CD8-positive, alpha-beta memory T cell (primary cell): ENCODE measurements around the gene KRTAP12-4. TPM values are rescaled to one million over a fixed set of nuclear protein-coding genes. Genes with fewer than 3 reads are reported as not detected.
"Not testable (repeated sequence)": the region's sequence is repeated elsewhere in the genome, so short reads cannot be mapped to it uniquely, and the experiment has no call there.

Experiments used
- CTCF ChIA-PET: fragments of 350-600 bp; sonication (Branson Sonifier 250); formaldehyde crosslinking; loops from one replicate; lab custom pipeline; 2021; ENCODE audit warnings: antibody characterized with exemption; lab: Charles Lee
- POLR2A ChIA-PET: fragments of 350-600 bp; sonication (Branson Sonifier 250); formaldehyde crosslinking; loops from one replicate; lab custom pipeline; 2021; ENCODE audit warnings: antibody characterized with exemption; lab: Charles Lee
- DNase-seq, 5 donors: peaks; one replicate each; pipeline versions ENCODE4 v3.0.0 to v3.0.0-alpha.2; 2020 to 2022; ENCODE audit warnings: mixed read lengths in 1 of 5
- H3K27ac ChIP-seq: one replicate; pipeline ENCODE4 v1.7.0; 2013; ENCODE audit warnings: low read depth, mild to moderate bottlenecking, low read length, moderate library complexity
- H3K27me3 ChIP-seq: 2 replicates; pipeline ENCODE4 v1.7.0; 2013; ENCODE audit warnings: low read length, mild to moderate bottlenecking; ENCODE audit not compliant: insufficient read depth, poor library complexity, severe bottlenecking
- H3K36me3 ChIP-seq: 2 replicates; pipeline ENCODE4 v1.7.0; 2013; ENCODE audit warnings: mild to moderate bottlenecking, low read length, moderate library complexity; ENCODE audit not compliant: insufficient read depth
- H3K4me1 ChIP-seq: 2 replicates; pipeline ENCODE4 v1.7.0; 2013; ENCODE audit warnings: mild to moderate bottlenecking, low read length, moderate library complexity; ENCODE audit not compliant: insufficient read depth
- H3K4me3 ChIP-seq: 2 replicates; pipeline ENCODE4 v1.7.0; 2013; ENCODE audit warnings: mild to moderate bottlenecking, low read length
- H3K9me3 ChIP-seq: 2 replicates; pipeline ENCODE4 v1.7.0; 2013; ENCODE audit warnings: mild to moderate bottlenecking, low read length
- H3K27ac Mint-ChIP-seq, 8 donors: one replicate each; pipeline ENCODE4 v1.8.0; 2020 to 2021; ENCODE audit warnings: mixed read lengths in 8 of 8, mild to moderate bottlenecking in 6 of 8, inconsistent platforms in 3 of 8, moderate library complexity in 3 of 8
- H3K27me3 Mint-ChIP-seq, 2 donors: one replicate each; pipeline ENCODE4 v1.8.0; 2020 to 2021; ENCODE audit warnings: mixed read lengths in 2 of 2, mild to moderate bottlenecking in 1 of 2, moderate library complexity in 1 of 2
- H3K36me3 Mint-ChIP-seq, 3 donors: one replicate each; pipeline ENCODE4 v1.8.0; 2020 to 2021; ENCODE audit warnings: mixed read lengths in 3 of 3, inconsistent platforms in 1 of 3, mild to moderate bottlenecking in 1 of 3
- H3K4me1 Mint-ChIP-seq, 3 donors: one replicate each; pipeline ENCODE4 v1.8.0; 2020 to 2021; ENCODE audit warnings: mixed read lengths in 3 of 3, inconsistent platforms in 1 of 3, mild to moderate bottlenecking in 1 of 3
- H3K4me3 Mint-ChIP-seq, 7 donors: one replicate each; pipeline ENCODE4 v1.8.0; 2020 to 2021; ENCODE audit warnings: mixed read lengths in 7 of 7, mild to moderate bottlenecking in 6 of 7, moderate library complexity in 4 of 7, inconsistent platforms in 2 of 7
- H3K9me3 Mint-ChIP-seq, 5 donors: one replicate each; pipeline ENCODE4 v1.8.0; 2020 to 2022; ENCODE audit warnings: mixed read lengths in 5 of 5, mild to moderate bottlenecking in 3 of 5, moderate library complexity in 2 of 5, inconsistent platforms in 1 of 5
- polyA plus RNA-seq: library from polyadenylated mRNA; unstranded; fragments of 300-500 nt; fragmentation: Illumina TruSeq; gene quantifications from one replicate; pipeline ENCODE4 v1.2.3, GENCODE V29; 2021
- total RNA-seq, 2 experiments: library from RNA; stranded (reverse); gene quantifications; one replicate each; pipeline ENCODE4 v1.2.3, GENCODE V29; 2021

The KRTAP12-4 gene
- total and polyA plus RNA-seq, 3 experiments from 2014 or later = not detected

DNA sequence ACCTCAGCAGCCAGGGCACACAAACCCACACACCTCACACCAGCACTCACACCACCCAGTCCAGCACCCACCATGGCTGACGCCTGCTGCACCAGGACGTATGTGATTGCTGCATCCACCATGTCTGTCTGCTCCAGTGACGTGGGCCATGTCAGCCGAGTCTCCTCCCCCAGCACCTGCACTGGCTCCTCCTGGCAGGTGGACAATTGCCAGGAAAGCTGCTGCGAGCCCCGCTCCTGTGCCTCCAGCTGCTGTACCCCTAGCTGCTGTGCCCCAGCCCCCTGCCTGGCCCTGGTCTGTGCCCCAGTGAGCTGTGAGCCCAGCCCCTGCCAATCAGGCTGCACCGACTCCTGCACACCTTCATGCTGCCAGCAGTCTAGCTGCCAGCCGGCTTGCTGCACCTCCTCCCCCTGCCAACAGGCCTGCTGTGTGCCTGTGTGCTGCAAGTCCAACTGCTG lies 42.4 kb downstream of the KRTAP12-4 start, which contains the start of gene KRTAP10-8:
Gene KRTAP10-8, plus strand, starts transcription at position 51 of the 458 bp plus-strand sequence. Its CDS starts 22 bp downstream, at position 73.
- CTCF ChIA-PET = no interaction called here
- Histone ChIP-seq H3K27me3 (peaks cover 5% of the 10 kb centered on the region), H3K9me3 (peaks cover 4% of the 10 kb centered on the region), H3K27ac (no peak within 1 kb of the TSS), H3K4me3 (no peak within 1 kb of the TSS), H3K36me3 (no peaks in the 10 kb centered on the region), H3K4me1 (peaks cover 16% of the 10 kb centered on the region)
- Mint-ChIP-seq H3K27ac (peak within 1 kb of the TSS in 1 of 8 donors; percentile 47), H3K4me3 (no peak within 1 kb of the TSS), H3K4me1 (peaks cover 14 to 21% (median 19%) of the 10 kb centered on the region in 3 donors), H3K36me3 (peaks cover 1 to 20% (median 2%) of the 10 kb centered on the region in 3 donors), H3K9me3 (peaks cover 15 to 28% (median 24%) of the 10 kb centered on the region in 5 donors), H3K27me3 (peaks cover 1 to 7% of the 10 kb centered on the region in 2 donors)
- POLR2A ChIA-PET = no interaction called here
- no peak for DNase-seq

DNA sequence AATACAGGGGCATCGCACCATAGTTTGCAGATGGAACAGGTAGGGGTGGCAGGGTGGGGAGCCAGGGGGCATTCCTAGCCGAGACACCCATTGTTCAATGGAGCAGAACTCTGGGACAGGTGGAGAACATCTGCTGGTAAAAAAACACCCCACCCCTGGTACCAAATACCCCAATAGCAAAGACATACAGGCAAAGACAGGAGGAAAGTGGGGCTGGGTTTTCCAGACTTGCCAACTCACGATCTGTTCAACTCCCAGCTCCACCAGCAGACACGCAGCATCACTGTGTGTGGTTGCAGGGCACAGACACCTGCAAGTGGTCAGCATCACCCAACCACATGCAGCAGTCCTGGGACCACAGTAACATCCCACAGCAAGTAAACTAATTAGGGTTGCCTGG lies 42.9 kb downstream of the KRTAP12-4 start:
- peaks cover 1 to 20% (median 2%) of the 10 kb centered on the region in 3 donors for H3K36me3 Mint-ChIP-seq

DNA sequence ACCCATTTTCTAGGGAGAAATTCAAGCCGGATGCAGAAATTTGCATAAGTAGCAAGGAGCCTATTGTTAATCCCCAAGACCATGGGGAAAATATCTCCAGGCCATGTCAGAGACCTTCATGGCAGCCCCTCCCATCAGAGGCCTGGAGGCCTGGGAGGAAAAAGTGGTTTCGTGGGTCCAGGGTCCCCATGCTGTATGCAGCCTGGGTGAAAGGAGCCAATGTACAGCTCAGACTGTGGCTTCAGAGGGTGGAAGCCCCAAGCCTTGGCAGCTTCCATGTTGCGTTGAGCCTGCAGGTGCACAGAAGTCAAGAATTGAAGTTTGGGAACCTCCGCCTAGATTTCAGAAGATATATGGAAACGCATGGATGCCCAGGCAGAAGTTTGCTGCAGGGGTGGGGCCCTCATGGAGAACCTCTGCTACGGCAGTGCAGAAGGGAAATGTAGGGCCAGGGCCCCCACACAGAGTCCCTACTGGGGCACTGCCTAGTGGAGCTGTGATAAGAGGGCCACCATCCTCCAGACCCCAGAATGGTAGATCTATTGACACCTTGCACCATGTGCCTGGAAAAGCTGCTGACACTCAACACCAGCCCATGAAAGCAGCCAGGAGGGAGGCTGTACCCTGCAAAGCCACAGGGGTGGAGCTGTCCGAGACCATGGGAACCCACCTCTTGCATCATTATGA lies 44.2 kb downstream of the KRTAP12-4 start:
- H3K27me3 Mint-ChIP-seq = peaks cover 5 to 19% of the 10 kb centered on the region in 2 donors
- H3K27ac ChIP-seq, H3K4me3 Mint-ChIP-seq, DNase-seq, H3K36me3 ChIP-seq, H3K4me3 ChIP-seq, H3K9me3 ChIP-seq, H3K27ac Mint-ChIP-seq, H3K27me3 ChIP-seq, H3K4me1 ChIP-seq, H3K4me1 Mint-ChIP-seq: not testable (repeated sequence)
- peaks cover 1 to 23% (median 2%) of the 10 kb centered on the region in 3 donors for H3K36me3 Mint-ChIP-seq
- H3K9me3 Mint-ChIP-seq = peaks cover 15 to 28% (median 24%) of the 10 kb centered on the region in 5 donors
- CTCF ChIA-PET = interaction anchor here (1.0 kb wide), 1 partner anchor 92 kb away, joined by 3 read pairs; no protein-coding TSS in a partner anchor
- POLR2A ChIA-PET = interaction anchor here (0.6 kb wide), 1 partner anchor 12 kb away, joined by 3 read pairs; no protein-coding TSS in a partner anchor

More for the DNA sequence above, 42.9 kb downstream of the KRTAP12-4 start:
- ChIA-PET POLR2A (no interaction called here), CTCF (no interaction called here)
- no peak overlapping the region for H3K4me3 ChIP-seq
- Mint-ChIP-seq H3K9me3 (peaks cover 15 to 28% (median 24%) of the 10 kb centered on the region in 5 donors), H3K27ac (no peak overlapping the region), H3K4me3 (no peak overlapping the region), H3K4me1 (peaks cover 11 to 16% (median 14%) of the 10 kb centered on the region in 3 donors), H3K27me3 (peaks cover 1 to 8% of the 10 kb centered on the region in 2 donors)
- no peaks in the 10 kb centered on the region for H3K36me3 ChIP-seq
- H3K9me3 ChIP-seq = peaks cover 4% of the 10 kb centered on the region
- peaks cover 5% of the 10 kb centered on the region for H3K27me3 ChIP-seq
- peaks cover 11% of the 10 kb centered on the region for H3K4me1 ChIP-seq
- H3K27ac ChIP-seq = no peak overlapping the region
- DNase-seq = no peak

DNA sequence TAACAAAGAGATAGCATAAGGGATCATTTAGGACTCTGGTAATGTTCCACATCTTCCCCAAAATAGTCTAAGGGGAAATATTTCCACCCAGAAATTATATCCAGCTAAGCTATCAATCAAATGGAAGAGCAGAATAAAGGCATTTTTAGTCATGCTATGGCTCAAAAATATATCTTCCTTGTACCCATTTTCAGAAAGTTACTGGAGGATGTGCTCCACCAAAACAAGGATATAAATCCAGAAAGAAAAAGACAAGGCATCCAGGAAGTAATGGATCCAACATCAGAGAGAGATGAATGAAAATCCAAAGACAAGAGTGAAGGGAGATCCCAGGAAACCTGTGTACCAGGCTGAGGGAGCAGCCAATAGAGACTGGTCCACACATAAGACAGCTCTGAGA lies 45.3 kb downstream of the KRTAP12-4 start:
- Mint-ChIP-seq H3K27me3 (peaks cover 6 to 23% of the 10 kb centered on the region in 2 donors), H3K4me3 (no peak overlapping the region), H3K36me3 (peaks cover 1 to 27% (median 2%) of the 10 kb centered on the region in 3 donors), H3K4me1 (no peaks in the 10 kb centered on the region), H3K9me3 (peaks cover 13 to 29% (median 24%) of the 10 kb centered on the region in 5 donors), H3K27ac (no peak overlapping the region)
- no peak overlapping the region for H3K27ac ChIP-seq
- H3K9me3 ChIP-seq = peaks cover 4% of the 10 kb centered on the region
- H3K27me3 ChIP-seq = peaks cover 5% of the 10 kb centered on the region
- H3K4me3 ChIP-seq = no peak overlapping the region
- DNase-seq = no peak
- H3K36me3 ChIP-seq = no peaks in the 10 kb centered on the region
- ChIA-PET CTCF (no interaction called here), POLR2A (no interaction called here)
- H3K4me1 ChIP-seq = no peaks in the 10 kb centered on the region

DNA sequence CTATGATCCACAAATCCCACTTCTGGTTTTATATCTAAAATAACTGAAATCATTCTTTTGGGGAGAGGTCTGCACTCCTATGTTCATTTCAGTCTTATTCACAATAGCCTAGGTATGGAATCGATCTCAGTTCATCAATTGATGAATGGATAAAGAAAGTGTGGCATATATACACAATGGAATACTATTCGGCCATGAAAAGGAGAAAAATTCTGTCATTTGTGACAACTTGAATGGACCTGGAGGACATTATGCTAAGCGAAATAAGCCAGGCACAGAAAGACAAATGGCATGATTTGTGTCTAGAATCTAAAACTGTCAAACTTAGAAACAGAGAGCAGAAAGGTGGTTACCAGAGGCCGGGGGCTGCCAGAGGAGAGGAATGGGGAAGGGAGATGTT lies 48.0 kb downstream of the KRTAP12-4 start:
- H3K4me3 ChIP-seq = no peak overlapping the region
- Mint-ChIP-seq H3K27me3 (peaks cover 8 to 31% of the 10 kb centered on the region in 2 donors), H3K4me1 (no peaks in the 10 kb centered on the region), H3K4me3 (no peak overlapping the region), H3K9me3 (peaks cover 12 to 29% (median 23%) of the 10 kb centered on the region in 5 donors), H3K36me3 (peaks cover 1 to 26% (median 2%) of the 10 kb centered on the region in 3 donors), H3K27ac (peak overlapping the region in 1 of 8 donors; percentile 63)
- CTCF ChIA-PET = no interaction called here
- POLR2A ChIA-PET = no interaction called here
- H3K4me1 ChIP-seq = no peaks in the 10 kb centered on the region
- H3K27ac ChIP-seq = no peak overlapping the region
- H3K36me3 ChIP-seq = no peaks in the 10 kb centered on the region
- no peaks in the 10 kb centered on the region for H3K9me3 ChIP-seq
- peaks cover 5% of the 10 kb centered on the region for H3K27me3 ChIP-seq
- no peak for DNase-seq

Other genes starting within 250 kb of the KRTAP12-4 start
- under 1 TPM; 0.80 to 0.90 TPM for gene LRRC3, start 199.1 kb downstream of the KRTAP12-4 start, total RNA-seq
- gene LRRC3, start 199.1 kb downstream of the KRTAP12-4 start, polyA plus RNA-seq = 0.17 TPM
- gene KRTAP10-1, start 114.5 kb downstream of the KRTAP12-4 start, total RNA-seq = not detected
- not detected for gene KRTAP10-1, start 114.5 kb downstream of the KRTAP12-4 start, polyA plus RNA-seq
- not detected for gene KRTAP10-2, start 103.2 kb downstream of the KRTAP12-4 start, total RNA-seq
- gene KRTAP10-2, start 103.2 kb downstream of the KRTAP12-4 start, polyA plus RNA-seq = not detected
- not detected for gene KRTAP10-3, start 95.9 kb downstream of the KRTAP12-4 start, total RNA-seq
- not detected for gene KRTAP10-3, start 95.9 kb downstream of the KRTAP12-4 start, polyA plus RNA-seq
- gene KRTAP10-4, start 80.9 kb downstream of the KRTAP12-4 start, total RNA-seq = not detected
- gene KRTAP10-4, start 80.9 kb downstream of the KRTAP12-4 start, polyA plus RNA-seq = not detected
- not detected for gene KRTAP10-5, start 74.1 kb downstream of the KRTAP12-4 start, total RNA-seq
- gene KRTAP10-5, start 74.1 kb downstream of the KRTAP12-4 start, polyA plus RNA-seq = not detected
- not detected for gene KRTAP10-6, start 62.2 kb downstream of the KRTAP12-4 start, total RNA-seq
- not detected for gene KRTAP10-6, start 62.2 kb downstream of the KRTAP12-4 start, polyA plus RNA-seq
- not detected for gene KRTAP10-7, start 54.1 kb downstream of the KRTAP12-4 start, total RNA-seq
- not detected for gene KRTAP10-7, start 54.1 kb downstream of the KRTAP12-4 start, polyA plus RNA-seq
- not detected for gene KRTAP10-8, start 42.6 kb downstream of the KRTAP12-4 start, total RNA-seq
- gene KRTAP10-8, start 42.6 kb downstream of the KRTAP12-4 start, polyA plus RNA-seq = not detected
- not detected for gene KRTAP10-9, start 27.6 kb downstream of the KRTAP12-4 start, total RNA-seq
- gene KRTAP10-9, start 27.6 kb downstream of the KRTAP12-4 start, polyA plus RNA-seq = not detected
- not detected for gene KRTAP10-10, start 17.3 kb downstream of the KRTAP12-4 start, total RNA-seq
- not detected for gene KRTAP10-10, start 17.3 kb downstream of the KRTAP12-4 start, polyA plus RNA-seq
- not detected for gene KRTAP10-11, start 8.2 kb downstream of the KRTAP12-4 start, total RNA-seq
- not detected for gene KRTAP10-11, start 8.2 kb downstream of the KRTAP12-4 start, polyA plus RNA-seq
- not detected for gene KRTAP12-3, start 3.3 kb upstream of the KRTAP12-4 start, total RNA-seq
- gene KRTAP12-3, start 3.3 kb upstream of the KRTAP12-4 start, polyA plus RNA-seq = not detected
- gene KRTAP12-2, start 12.3 kb upstream of the KRTAP12-4 start, total RNA-seq = not detected
- gene KRTAP12-2, start 12.3 kb upstream of the KRTAP12-4 start, polyA plus RNA-seq = not detected
- gene KRTAP12-1, start 27.5 kb upstream of the KRTAP12-4 start, total RNA-seq = not detected
- not detected for gene KRTAP12-1, start 27.5 kb upstream of the KRTAP12-4 start, polyA plus RNA-seq
- gene KRTAP10-12, start 42.5 kb upstream of the KRTAP12-4 start, total RNA-seq = not detected
- gene KRTAP10-12, start 42.5 kb upstream of the KRTAP12-4 start, polyA plus RNA-seq = not detected
- not detected for gene TSPEAR, start 56.9 kb upstream of the KRTAP12-4 start, total RNA-seq
- gene TSPEAR, start 56.9 kb upstream of the KRTAP12-4 start, polyA plus RNA-seq = 0.05 TPM
- gene UBE2G2, start 147.2 kb upstream of the KRTAP12-4 start, total RNA-seq = 100 to 1,000 TPM; 112 to 116 TPM
- 60.1 TPM for gene UBE2G2, start 147.2 kb upstream of the KRTAP12-4 start, polyA plus RNA-seq
- 10 to 100 TPM; 81.7 to 85.3 TPM for gene SUMO3, start 163.4 kb upstream of the KRTAP12-4 start, total RNA-seq
- gene SUMO3, start 163.4 kb upstream of the KRTAP12-4 start, polyA plus RNA-seq = 88.1 TPM
- gene PTTG1IP, start 219.0 kb upstream of the KRTAP12-4 start, total RNA-seq = 10 to 100 TPM; 48.2 to 50.8 TPM
- gene PTTG1IP, start 219.0 kb upstream of the KRTAP12-4 start, polyA plus RNA-seq = 69.8 TPM